ENCODE measurements around the gene TMEM179.

The TMEM179 gene

DNA sequence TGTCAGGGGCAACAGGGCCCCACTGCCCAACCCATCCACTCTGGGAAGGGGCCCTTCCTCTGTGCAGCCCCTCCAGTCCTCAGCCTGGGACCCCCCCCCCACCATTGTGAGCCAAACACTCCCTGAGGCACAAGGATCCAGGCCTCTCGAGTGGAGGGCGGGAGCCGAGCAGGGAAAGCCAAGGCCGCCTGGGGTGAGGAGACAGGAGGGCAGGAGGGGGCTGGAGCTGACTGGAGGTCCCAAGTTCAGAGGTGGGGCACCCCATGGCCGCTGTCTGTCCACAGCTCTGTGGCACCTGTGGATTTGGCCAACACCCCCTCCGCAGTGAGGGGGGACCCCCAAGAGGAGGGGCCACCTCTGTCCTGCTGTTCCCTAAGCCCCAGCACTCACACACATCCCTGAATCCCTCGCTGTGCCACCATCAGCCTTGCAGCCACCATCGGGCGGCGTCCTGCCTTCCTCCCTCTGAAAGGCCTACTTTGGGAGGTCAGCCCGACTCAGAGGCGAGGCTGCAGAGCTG is 50.4 kb downstream of the TMEM179 start:
- DNase-seq, result no peak

DNA sequence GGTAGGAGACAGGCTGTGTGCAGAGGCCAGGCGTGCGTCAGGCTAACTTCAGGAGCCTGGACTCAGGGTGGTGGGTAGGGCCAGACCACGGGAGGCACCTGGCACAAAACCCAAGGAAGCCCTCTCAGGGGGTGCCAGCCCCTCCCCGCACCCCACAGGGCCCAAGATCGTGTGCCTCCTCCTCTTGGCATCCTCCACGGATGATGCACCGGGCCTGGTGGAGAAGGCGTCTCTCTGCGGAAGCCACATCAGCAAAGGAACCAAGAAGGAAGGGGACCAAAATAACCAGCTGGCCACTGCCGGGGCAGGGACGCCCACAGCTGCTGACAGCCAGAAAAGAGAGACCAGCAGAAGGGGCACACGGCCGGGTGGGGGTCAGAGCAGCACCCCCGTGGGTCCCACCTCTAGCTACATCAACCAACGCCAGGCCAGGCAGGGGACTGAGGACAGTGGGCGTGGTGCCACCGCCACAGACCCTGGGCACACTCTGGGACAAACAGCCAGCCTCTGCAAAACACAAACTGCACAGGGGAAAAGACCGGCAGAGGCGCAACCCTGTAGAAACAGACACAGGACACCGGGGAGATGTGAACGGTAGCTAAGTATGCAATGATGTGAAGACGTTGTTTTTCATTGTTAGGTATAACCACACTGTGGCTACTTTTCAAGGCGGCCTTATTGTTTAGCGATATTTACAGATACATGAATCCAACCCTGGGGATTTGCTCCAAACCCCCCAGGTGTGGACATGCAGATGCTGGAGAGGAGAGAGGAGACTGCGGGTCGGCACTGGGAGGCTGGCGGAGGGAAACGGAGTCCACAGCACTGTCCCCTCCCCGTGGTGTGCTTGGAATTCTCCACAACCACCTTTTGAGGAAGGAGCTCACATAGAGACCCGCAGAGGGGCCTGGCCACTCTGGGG is 51.1 kb downstream of the TMEM179 start:
- DNase-seq, result no peak

DNA sequence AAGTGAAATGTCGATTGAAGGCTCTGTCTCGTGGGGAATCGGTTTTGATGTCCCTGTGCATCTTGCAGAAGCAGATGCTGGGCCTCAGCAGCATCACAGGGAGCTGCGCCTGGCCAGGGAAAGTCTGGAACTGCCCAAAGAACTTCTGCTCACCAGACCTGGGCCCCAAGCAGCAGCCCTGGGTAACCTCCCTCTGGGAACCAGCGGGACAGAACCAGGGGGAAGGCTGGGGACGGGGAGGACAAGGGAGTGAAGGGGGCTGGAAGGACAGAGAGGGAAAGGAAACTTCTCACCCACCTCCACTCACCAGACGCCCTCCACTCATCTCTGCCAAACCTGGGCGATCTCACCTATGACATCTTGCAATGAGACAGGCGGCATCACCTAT is 51.8 kb downstream of the TMEM179 start:
- DNase-seq, result no peak

DNA sequence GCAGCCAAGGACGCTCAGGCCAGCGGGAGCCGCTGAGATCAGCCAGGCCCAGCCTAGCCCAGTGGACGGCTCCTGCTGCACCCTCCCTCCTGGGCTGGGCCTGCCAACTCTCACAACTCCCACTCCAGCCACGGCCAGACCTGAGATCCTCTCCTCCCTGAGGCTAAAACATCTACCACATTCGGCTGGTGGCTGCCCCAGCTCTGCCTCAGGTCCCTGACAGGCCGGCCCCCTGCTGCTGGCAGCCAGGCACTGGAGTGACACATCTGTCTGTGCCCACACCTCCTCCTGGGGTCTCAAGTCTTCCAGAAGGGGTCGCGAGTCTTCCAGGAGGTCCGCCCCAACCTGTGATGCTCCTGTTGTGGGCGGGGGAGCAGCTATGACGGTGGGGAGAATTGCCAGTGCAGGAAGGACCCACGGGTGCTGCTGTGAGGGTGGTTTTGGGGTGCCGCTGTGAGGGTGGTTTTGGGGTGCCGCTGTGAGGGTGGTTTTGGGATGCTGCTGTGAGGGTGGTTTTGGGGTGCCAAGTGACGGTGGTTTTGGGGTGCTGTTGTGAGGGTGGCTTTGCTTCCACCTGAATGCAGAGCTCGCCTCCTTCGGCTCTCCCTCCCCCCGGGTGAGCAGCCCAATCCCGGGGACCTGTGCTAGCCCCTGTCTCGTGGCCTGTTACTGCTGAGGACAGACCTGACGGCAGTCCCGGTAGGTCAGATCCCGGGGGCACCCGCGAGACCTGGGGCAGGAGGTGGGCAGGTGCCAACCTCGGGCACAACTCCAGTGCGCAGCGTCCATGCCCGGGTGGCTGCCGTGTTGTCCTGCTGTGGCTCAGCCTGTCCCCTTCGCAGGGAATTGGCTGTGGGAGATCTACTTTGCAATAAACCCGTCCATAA is 52.5 kb downstream of the TMEM179 start:
- DNase-seq, result no peak

DNA sequence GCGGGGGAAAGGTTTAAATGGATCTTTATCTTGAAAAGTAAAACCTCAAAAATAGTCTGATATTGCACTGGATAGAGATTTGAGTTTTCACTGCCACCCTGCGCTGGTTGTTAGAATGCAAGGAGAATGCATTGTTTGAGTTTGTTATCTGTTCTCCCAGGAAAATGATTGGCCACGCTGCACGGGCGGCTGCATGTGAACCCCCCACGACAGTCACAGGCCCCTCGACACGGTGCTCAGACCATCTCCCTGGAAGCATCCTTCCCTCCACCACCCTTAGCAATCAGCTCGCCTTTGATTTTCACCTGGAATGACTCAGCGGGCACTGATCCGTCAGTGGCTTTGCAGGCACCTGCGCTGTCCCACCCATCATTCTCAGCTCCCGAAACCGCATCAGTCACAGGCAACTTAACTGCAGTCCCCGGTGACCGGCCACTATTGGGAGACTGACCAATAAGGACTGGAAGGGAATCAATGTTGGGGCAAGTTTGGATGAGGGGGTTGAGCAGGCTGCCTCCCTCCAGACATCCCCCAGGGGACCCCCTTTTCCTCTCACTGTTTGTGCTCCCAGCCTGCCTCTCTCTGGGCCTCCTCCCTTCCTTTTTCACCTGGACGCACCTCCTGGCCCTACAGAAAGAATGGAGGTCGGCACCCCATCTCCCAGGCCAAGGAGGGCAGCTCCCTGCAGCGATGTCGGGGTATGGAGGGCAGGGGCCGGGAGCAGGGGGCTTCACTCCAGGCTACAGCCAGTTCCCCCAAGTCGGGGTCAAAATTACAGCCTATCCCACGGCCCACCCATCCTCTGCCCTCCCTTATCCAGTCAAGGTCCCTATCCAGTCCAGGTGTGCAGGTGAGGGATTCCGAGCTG is 53.5 kb downstream of the TMEM179 start:
- no peak for DNase-seq

DNA sequence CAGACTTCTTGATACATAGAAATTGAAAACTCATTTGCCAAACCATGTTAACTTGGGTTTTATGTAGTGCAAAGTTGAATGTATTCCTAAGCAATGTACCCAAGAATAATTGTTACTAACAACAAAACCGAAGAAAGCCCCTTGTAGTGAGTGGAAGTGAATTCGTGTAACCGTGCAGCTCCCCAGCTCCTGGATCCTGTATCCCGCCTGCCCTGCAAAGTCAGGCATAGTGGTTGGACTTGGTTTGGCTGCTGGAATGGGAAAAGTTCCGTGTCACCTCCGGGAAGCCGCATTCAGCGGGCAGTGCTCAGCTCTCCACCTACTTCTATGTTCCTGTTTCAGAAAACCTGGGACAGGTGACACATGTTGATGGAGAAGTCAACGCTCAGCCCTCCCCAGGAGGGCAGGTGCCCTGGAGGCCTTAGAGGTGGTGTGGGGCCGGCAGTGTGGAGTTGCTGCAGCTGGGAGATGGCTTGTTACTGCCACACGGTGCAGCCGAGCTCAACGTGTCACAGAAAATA is 54.2 kb downstream of the TMEM179 start:
- no peak for DNase-seq

DNA sequence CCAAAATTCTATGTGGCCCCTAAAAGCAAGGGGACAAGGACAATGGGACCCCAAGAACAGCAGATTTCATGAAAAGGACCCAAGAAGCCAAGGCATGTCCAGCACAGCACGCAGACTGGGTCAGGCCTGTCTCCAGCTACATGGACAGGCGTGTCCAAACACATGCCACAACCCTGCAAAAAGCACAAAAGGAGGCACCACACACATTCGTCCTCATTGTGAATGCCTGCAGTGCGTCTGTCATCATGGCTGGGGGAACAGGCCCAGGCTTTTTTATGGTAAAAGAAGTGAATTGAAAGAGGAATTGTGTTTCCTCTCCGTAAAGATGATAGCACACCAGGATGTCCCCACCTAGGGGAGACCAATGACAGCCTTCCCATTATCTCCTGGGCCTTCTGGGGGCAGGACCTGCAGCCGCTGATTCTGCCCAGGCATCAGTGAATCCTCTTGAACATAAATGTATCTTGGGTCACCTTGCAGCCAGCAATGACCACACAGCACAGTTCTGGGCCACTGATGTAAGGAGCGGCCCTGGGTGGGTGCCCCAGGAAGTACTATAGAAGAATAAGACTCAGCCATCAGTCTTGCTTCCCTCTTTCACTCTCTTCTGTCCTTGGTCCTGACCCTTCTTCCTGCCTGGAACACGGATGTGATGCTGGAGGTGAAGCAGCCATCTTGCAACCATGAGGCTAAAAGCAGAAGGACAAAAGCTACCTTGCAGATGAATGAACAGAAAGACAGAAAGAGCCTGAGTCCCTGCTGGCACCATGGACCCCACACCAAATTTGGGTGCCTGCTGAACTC is 54.8 kb downstream of the TMEM179 start:
- no peak for DNase-seq

DNA sequence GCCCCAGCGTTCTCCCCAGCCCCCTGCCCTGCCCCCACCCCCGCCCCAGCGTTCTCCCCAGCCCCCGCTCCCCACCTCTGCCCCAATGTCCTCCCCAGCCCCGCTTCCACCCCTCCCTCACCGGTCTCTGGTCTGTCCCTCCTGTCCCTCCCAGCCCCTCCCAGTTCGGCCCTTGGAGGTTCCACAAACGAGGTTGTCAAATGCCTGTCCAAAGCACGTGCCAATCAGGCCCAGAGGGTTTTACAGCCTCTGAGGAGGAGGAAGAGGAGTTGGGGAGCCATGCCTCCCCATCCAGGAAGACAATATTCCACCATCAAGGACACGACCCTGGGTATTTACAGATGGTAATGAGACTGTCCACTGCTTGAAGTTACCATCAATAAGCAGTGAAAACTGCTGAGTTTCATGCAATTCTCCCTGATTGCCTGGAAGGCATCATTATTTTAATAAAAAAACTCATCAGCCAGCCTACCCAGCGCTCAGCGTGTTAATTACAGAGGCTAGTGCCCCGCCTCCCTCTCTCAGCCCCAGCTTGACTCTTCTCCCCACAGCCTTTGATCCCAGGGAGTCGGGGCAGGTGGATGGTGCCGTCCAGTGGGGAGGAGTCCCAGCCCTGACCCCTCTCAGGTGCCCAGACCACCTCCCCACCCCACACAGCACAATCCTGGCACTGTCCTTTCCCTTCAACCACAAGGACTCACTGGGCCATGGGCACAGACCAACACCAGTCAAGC is 55.6 kb downstream of the TMEM179 start:
- DNase-seq, result no peak

DNA sequence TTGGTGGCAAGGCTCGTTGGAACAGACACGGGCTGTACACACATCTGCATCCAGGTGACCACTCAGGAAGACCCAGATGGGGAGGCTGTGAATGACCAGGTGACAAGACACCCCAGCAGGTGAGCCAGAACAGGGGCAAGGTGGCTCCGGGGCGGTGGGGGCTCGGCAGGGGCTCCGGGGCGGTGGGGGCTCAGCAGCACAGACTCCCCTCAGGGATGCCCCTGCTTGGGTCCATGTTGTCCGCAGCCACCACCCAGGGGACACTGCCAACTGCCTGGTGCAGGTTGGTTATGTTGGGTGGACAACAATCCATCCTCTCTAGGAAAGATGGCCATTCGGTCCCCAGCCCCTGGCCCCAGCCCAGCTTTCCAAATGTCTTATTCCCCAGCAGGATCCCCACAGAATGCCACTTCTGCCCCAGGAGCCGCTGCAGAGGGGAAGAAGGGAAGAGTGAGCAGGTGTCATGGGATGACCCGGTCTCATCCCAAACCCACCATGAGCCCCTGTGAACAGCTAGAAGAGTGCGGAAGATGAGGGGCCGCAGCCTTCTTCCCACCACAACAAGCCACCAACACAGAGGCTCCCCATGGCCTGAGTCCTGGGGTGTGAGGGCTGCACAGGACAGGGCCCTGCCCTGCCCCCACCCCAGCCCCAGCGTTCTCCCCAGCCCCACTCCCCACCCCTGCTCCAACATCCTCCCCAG is 56.4 kb downstream of the TMEM179 start:
- DNase-seq, result no peak

DNA sequence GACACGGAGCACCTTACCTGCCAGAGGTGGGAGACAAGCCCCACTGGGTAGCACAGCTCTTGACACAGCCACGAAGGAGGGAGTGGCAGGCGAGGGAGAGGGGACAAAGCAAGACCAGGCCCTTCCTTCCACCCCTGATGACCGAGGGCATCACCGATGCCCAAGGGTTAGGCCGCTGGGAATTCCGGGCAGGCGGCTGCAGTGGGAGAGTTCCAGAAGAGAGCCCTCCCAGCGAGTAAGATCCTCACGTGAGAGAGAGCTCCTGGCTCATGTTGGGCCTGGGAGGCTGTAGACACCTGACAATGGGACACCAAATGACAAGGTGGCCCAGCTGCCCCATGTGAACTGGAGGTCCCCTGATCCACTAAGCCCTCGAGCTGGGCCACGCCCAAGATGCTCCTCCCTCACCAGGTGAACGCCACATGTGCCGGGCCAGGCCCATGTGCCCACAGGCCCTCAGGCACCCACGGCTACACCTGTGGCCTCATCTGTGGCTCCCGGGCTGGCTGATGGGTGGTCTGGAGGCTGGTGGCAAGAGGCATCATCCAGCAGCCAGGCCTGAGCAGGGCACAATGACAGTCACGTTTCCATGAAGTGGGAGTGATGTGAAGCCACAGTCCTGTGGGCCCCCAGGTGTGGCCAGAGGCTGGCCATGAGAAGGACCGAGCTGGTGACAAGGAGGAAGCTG is 57.1 kb downstream of the TMEM179 start:
- DNase-seq, result no peak

DNA sequence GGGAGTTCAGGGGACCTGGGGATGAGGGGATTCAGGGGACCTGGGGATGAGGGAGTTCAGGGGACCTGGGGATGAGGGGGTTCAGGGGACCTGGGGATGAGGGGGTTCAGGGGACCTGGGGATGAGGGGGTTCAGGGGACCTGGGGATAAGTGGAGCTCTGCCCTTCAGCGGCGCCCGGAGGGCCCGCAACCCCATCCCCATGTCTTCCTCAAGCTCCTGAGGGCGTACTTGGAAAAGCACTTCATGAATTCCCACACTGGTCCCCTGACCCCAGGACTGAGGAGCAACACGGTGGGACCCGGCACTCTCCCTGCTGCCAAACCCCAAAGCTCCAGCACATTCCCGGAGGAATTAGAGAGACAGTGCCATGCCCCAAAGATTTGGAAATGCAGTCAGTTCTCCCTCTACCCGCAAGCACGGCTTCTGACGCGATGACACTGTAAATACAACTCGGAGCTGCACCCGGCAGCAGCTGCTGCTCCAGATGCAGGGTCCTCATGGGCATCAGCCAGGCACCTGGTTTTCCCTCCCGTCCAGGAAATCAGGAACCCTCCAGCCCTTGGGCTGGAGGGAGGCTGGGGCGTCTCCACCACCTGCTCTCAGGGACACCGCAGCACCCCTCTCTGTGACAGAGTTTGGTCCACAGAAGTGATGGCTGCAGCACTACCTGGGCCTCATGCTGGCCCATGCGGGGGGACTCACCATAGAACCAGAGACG is 57.8 kb downstream of the TMEM179 start:
- no peak for DNase-seq

DNA sequence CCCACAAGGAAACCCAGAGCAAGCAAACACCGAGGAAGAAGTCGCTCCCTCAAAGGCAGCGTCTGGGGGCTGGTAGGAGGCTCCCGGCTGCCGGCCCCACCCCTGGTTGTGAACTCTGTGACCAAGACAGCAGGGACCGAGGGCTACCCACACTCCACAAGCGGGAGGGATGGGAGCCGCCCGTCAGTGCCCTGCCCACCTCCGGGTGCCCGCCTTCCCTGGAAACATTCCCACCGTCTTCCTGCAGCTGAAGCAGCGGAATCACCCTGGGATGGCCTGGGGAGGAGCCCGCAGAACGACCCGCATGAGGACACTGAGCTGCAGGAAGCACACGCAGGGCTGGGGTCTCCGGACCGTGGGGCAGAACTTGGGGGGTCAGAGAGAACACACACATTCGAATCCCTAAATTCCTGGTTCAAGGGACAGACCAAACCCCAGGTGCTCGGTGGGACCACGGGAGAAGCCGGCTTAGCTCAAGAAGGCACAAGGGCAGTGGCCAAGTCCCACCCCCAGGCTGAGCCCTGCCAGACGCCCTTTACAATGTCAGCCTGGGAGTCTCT is 58.5 kb downstream of the TMEM179 start:
- no peak for DNase-seq

DNA sequence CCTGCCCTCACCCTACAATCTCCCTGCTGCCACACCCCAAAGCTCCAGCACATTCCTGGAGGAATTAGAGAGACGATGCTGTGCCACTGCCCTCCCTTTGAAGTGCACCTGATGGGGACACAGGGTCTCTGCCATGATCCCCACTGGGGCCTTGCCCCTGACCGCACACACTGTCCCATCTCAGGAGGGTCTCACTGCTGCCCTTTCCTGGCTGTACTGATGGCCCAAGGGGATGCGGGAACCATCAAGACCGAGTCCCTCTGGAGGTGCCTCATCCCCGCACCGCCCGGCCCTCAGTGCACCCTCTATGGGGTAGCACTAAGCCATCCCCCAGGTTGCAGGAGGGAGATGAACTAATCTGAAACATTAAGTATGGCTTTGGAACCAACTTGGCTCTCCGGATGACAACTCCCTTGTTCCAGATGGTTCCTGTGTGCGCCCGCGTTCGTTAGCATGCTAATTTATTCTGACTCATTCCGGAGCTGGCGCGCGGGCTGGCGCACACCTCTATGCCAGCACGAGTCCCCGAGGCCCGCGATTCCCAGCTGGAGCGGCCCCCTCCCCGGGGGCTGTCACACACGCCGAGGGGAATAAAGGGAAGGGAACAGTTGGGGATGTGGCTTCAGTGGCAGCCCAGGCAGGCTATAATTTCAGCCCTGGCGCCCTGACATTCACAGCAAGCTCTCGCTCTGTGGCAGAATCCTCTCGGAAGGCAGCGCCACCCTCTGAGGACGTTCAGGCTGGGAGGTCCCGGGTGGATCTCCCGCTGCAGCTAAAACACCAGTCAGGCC is 59.2 kb downstream of the TMEM179 start:
- no peak for DNase-seq

DNA sequence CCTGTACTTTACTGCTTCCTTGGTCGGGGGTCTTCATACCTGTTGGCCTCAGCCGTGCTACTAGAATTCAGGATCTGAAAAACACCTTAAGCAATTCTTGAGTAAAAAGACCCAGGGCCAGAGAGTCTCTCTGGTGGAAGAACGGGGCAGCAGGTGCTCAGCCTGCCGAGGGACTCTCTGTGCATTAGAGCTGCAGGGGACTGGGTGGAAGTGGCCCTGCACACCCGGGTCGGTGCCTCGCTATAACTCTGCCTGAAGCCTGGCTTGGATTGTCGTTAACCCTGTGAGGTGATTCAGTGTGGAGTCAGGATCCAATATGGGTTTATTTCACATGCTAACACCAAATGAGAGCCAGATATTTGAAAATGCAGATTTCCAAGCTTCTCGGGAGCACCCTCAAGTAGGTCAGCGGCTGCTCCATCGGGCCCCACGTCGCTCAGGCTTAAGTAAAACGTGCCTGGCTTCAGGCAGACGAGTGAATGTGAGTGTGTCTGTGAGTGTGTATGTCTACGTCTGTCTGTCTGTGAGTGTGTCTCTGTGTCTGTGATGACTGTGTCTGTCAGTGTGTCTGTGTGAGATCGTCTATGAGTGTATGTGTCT is 60.1 kb downstream of the TMEM179 start:
- DNase-seq, result no peak

DNA sequence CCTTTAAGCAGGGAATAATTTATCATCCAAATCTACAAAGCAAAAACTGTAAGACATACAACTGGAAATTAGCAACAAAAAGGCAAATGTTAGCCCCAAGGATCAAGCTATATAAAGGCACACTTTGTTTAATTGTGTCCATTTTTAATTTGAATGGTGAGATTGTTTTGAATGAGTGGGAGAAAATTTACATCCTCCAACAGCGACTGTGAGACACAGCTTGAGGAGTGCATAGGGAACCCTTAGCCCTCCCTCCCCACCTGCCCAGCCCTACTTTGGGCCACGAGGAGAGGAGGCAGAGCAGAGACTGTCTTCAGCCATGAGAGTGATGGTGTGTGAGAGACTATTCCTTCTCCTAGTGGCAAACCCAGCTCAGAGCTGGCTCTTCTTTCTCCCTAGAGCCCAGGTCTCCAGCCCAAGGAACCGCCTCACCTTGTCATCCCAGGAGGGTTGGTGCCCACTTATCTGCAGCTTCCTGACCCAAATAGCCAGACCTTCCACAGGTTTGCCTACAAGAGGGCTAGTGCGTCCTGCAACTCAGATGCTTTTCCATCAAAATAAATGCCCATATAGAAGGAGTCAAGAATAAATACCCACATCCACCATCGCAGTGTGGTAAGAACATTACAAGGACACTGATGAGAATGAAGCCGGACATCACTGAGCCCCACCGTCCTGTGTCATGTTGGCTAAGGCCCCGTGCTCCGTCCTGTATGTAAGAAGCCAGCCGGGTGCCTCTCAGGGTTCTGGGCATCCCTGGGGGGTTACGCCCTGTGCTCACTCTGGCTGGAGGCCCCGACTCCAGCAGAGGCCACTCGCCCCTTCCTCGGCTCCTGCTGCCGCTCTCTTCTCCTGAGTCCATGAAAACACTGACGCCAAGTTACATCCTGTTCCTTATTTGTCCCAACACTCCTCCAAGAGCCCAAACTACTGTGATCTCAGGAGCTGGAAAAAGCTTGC is 61.4 kb downstream of the TMEM179 start:
- DNase-seq, result no peak

DNA sequence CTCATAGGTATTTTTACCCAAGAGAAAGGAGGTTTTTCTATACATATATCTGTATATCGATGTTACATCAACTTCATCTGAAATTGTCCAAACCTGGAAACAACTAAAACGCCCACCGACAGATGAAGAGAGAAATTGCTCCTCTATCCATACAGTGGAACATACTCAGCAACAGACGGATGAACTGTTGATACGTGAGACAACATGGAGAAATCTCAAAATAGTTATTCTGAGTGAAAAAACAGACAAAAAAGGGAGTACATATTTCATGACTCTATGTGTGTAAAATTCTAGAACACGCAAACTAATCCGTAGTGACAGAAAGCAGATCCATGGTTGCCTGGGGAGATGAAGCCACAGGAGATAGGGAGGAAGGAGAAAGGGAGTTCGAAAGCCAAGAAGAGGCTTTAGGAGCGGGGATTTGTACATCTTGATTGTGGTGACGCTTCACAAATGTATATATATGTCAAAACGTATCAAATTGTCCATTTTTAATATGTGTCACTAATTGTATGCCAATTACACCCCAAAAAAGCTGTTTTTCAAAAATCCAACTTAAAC is 62.6 kb downstream of the TMEM179 start:
- no peak for DNase-seq

All from activated CD4-positive, alpha-beta T cell treated with anti-CD3 and anti-CD28 coated beads for 48 hours (primary cell).